ENCODE results near the gene PDE10A.
"Not testable (repeated sequence)": the region's sequence is repeated elsewhere in the genome, so short reads cannot be mapped to it uniquely, and the experiment has no call there.

The PDE10A gene

GRCh38 chr6:165624871-165625639 lies 38.0 kb downstream of the PDE10A start:
- DNase-seq (ENCODE audit: low spot score) = no peak
- TF ChIP-seq, protein P1, sequence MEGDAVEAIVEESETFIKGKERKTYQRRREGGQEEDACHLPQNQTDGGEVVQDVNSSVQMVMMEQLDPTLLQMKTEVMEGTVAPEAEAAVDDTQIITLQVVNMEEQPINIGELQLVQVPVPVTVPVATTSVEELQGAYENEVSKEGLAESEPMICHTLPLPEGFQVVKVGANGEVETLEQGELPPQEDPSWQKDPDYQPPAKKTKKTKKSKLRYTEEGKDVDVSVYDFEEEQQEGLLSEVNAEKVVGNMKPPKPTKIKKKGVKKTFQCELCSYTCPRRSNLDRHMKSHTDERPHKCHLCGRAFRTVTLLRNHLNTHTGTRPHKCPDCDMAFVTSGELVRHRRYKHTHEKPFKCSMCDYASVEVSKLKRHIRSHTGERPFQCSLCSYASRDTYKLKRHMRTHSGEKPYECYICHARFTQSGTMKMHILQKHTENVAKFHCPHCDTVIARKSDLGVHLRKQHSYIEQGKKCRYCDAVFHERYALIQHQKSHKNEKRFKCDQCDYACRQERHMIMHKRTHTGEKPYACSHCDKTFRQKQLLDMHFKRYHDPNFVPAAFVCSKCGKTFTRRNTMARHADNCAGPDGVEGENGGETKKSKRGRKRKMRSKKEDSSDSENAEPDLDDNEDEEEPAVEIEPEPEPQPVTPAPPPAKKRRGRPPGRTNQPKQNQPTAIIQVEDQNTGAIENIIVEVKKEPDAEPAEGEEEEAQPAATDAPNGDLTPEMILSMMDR (IDR thresholded peaks at IDR 0.05; ENCODE audit: borderline replicate concordance, control extremely low read depth, extremely low read depth, insufficient read depth, missing control alignments) = no peak
- in situ Hi-C loops (cut with MboI; ENCODE audit: low sequenced_read_pairs, unreplicated experiment) = no loop called here

DNA sequence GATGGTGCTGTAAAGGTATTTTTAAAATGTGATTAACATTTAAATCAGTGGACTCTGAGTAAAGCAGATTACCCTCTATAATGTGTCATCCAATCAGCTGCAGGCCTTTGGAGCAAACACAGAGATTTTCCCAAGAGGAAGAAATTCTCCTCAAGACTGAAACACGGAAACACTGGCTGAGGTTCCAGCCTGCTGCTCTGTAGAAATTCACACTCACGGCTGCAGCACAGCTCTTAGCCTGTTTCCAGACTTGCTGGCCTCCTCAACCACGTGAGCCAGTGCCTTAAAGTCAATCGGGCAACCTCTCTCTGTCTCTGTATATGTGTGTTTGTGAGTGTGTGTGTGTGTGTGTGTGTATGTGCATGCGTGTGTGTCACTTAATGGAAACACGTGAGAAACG lies 41.1 kb downstream of the PDE10A start:
- DNase-seq (ENCODE audit: low spot score) = no peak
- TF ChIP-seq, protein P1 (IDR thresholded peaks at IDR 0.05; ENCODE audit: borderline replicate concordance, control extremely low read depth, extremely low read depth, insufficient read depth, missing control alignments) = no peak
- in situ Hi-C loops (cut with MboI; ENCODE audit: low sequenced_read_pairs, unreplicated experiment) = no loop called here

DNA sequence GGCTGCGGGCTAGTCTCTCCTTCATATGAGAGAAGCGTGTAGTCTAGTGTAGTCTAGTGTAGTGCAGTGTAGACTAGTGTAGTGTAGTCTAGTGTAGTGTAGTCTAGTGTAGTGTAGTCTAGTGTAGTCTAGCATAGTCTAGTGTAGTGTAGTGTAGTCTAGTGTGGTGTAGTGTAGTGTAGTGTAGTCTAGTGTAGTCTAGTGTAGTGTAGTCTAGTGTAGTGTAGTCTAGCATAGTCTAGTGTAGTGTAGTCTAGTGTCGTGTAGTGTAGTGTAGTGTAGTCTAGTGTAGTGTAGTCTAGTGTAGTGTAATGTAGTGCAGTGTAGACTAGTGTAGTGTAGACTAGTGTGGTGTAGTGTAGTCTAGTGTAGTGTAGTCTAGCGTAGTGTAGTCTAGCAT lies 44.1 kb downstream of the PDE10A start:
- in situ Hi-C loops (cut with MboI; ENCODE audit: low sequenced_read_pairs, unreplicated experiment); DNase-seq (ENCODE audit: low spot score): not testable (repeated sequence)

DNA sequence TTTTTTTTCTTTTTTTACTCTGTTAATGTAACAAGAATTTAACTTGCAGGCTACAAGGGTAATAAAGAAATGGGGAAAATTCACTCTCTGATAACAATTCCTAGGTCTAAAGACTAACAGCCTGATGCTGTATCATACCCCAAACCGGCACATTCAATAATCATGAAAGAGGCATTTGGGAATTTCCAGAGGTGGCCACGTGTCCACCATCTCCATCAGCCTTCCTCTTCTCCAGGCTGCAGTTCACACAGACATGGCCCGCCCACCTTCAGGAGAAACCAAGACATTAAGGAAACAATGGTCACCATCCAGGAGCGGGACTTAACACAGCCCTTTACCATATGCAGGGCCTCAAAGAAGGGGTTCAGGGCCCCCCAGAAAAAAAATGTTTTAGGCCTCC lies 44.8 kb downstream of the PDE10A start:
- no peak for DNase-seq (ENCODE audit: low spot score)
- in situ Hi-C loops (cut with MboI; ENCODE audit: low sequenced_read_pairs, unreplicated experiment) = no loop called here
- TF ChIP-seq, protein P1 (IDR thresholded peaks at IDR 0.05; ENCODE audit: borderline replicate concordance, control extremely low read depth, extremely low read depth, insufficient read depth, missing control alignments) = no peak

DNA sequence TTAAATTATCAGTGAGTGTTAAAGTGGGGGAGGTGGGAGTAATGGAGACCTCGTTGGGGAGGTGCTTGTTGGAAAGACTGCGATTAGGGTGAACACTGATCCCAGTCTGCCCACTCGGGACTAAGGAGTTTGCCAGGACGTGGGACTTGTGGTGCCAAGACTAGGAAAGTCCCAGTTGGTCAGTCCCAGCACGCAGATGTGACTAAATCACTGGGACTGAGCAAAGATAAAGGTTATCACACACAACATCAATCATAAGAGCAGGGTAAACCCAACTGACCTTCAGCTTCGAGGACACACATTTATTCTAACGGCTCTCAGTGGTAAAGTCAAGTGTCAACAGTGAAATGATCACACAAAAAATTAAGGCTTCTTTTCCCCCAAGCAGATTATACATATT lies 45.5 kb downstream of the PDE10A start:
- TF ChIP-seq, protein P1 (IDR thresholded peaks at IDR 0.05; ENCODE audit: borderline replicate concordance, control extremely low read depth, extremely low read depth, insufficient read depth, missing control alignments) = no peak
- DNase-seq (ENCODE audit: low spot score) = no peak
- in situ Hi-C loops (cut with MboI; ENCODE audit: low sequenced_read_pairs, unreplicated experiment) = no loop called here

DNA sequence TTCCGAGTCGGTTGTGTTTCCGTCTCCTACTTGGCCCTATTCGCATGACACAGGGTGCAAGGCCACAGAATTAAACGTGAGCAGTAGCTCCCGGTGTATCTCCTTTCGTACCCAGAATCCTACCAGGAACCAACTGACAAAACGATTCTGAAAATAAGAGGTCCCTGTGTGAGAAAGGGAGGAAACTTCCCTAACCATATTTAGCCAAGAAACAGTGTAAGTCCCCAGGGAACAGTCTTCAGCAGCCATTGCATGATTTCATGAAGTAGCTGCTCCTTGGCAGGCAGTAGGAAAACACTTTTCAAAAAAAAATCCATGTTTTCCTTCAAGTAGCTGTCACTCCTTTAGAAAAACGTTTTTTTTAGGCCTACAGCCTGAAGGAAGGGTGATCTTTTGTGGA lies 46.9 kb downstream of the PDE10A start:
- in situ Hi-C loops (cut with MboI; ENCODE audit: low sequenced_read_pairs, unreplicated experiment) = no loop called here
- TF ChIP-seq, protein P1 (IDR thresholded peaks at IDR 0.05; ENCODE audit: borderline replicate concordance, control extremely low read depth, extremely low read depth, insufficient read depth, missing control alignments) = no peak
- DNase-seq (ENCODE audit: low spot score) = no peak

GRCh38 chr6:165615636-165616035 lies 47.4 kb downstream of the PDE10A start:
- in situ Hi-C loops (cut with MboI; ENCODE audit: low sequenced_read_pairs, unreplicated experiment) = no loop called here
- no peak for DNase-seq (ENCODE audit: low spot score)
- TF ChIP-seq, protein P1 (IDR thresholded peaks at IDR 0.05; ENCODE audit: borderline replicate concordance, control extremely low read depth, extremely low read depth, insufficient read depth, missing control alignments) = no peak

Measured in GM13976 (cell line).